H1 (cell line): Measurements from ENCODE around the gene EHD4. TPM values are rescaled to one million over a fixed set of nuclear protein-coding genes. Genes with fewer than 3 reads are reported as not detected.

ENCODE experiments used
- CTCF ChIA-PET: fragments of 300-600 bp; sonication (Branson Sonifier 250); formaldehyde crosslinking; loops from one replicate; lab custom pipeline; 2021; ENCODE audit not compliant: partially characterized antibody; lab: Charles Lee
- POLR2A ChIA-PET: fragments of 300-600 bp; sonication (Branson Sonifier 250); formaldehyde crosslinking; loops from one replicate; lab custom pipeline; 2021; ENCODE audit warnings: inconsistent platforms; ENCODE audit not compliant: partially characterized antibody; lab: Charles Lee
- DNase-seq, 2 experiments: peaks; one replicate each; pipeline versions ENCODE4 v3.0.0 to v3.0.0-alpha.2; 2010 to 2022; ENCODE audit warnings: low spot score in 2 of 2, low read depth in 1 of 2, mixed read lengths in 1 of 2
- FAIRE-seq: peaks from 2 replicates; lab custom pipeline; 2011; peaks lifted over from hg19 to GRCh38; lab: Jason Lieb, UNC
- H2AFZ ChIP-seq: 2 replicates; pipeline ENCODE4 v1.8.1; 2012; ENCODE audit warnings: low read length, inconsistent platforms
- H2AK5ac ChIP-seq: 2 replicates; pipeline ENCODE4 v1.6.1; 2013; ENCODE audit warnings: low read depth, low read length
- H2BK120ac ChIP-seq: replicated peaks from 2 replicates; pipeline ENCODE3; 2013; ENCODE audit warnings: low read depth, low read length, inconsistent platforms
- H2BK12ac ChIP-seq: 2 replicates; pipeline ENCODE4 v1.6.1; 2013; ENCODE audit warnings: low read depth, low read length
- H2BK15ac ChIP-seq: 2 replicates; pipeline ENCODE4 v1.6.1; 2013; ENCODE audit warnings: low read length
- H2BK20ac ChIP-seq: 2 replicates; pipeline ENCODE4 v1.6.1; 2013; ENCODE audit warnings: low read length
- H2BK5ac ChIP-seq: 2 replicates; pipeline ENCODE4 v1.6.1; 2013; ENCODE audit warnings: low read depth, low read length
- H3K14ac ChIP-seq: 2 replicates; pipeline ENCODE4 v1.6.1; 2013; ENCODE audit warnings: inconsistent platforms; ENCODE audit not compliant: insufficient read length
- H3K18ac ChIP-seq: 2 replicates; pipeline ENCODE4 v1.6.1; 2013; ENCODE audit warnings: low read length; ENCODE audit errors: extremely low read depth
- H3K23ac ChIP-seq: 2 replicates; pipeline ENCODE4 v1.6.1; 2013; ENCODE audit warnings: inconsistent platforms; ENCODE audit not compliant: insufficient read length
- H3K23me2 ChIP-seq: 2 replicates; pipeline ENCODE4 v1.6.1; 2013; ENCODE audit warnings: low read depth, low read length
- H3K27ac ChIP-seq: 2 replicates; pipeline ENCODE4 v1.6.1; 2011; ENCODE audit warnings: low read depth, low read length, inconsistent platforms
- H3K27me3 ChIP-seq, 4 experiments: replicated peaks in 1 of 4; 1 replicate in 1 of 4; 2 replicates in 3 of 4; pipeline versions ENCODE4 v1.6.1 to v1.8.1; 2011 to 2013; ENCODE audit warnings: low read length in 3 of 4, mild to moderate bottlenecking in 3 of 4, inconsistent platforms in 2 of 4, mixed read lengths in 2 of 4, moderate library complexity in 1 of 4; ENCODE audit not compliant: control insufficient read depth in 3 of 4, insufficient read depth in 3 of 4; ENCODE audit errors: extremely low read depth in 1 of 4
- H3K36me3 ChIP-seq, 4 experiments: 2 replicates each; pipeline versions ENCODE4 v1.6.1 to v1.8.1; 2011 to 2013; ENCODE audit warnings: mild to moderate bottlenecking in 4 of 4, low read length in 3 of 4, moderate library complexity in 2 of 4, control low read depth in 1 of 4, inconsistent platforms in 1 of 4; ENCODE audit not compliant: insufficient read depth in 4 of 4, control insufficient read depth in 2 of 4
- H3K4ac ChIP-seq: replicated peaks from 2 replicates; pipeline ENCODE3; 2013; ENCODE audit warnings: low read length, low read depth, mixed read lengths, inconsistent platforms; ENCODE audit not compliant: insufficient read length
- H3K4me1 ChIP-seq, 4 experiments: replicated peaks in 1 of 4; 1 replicate in 1 of 4; 2 replicates in 3 of 4; pipeline versions ENCODE4 v1.6.1 to v1.8.1; 2011 to 2013; ENCODE audit warnings: low read length in 3 of 4, inconsistent platforms in 2 of 4, mixed read lengths in 1 of 4; ENCODE audit not compliant: insufficient read depth in 4 of 4, control insufficient read depth in 3 of 4
- H3K4me2 ChIP-seq, 2 experiments: 2 replicates each; pipeline versions ENCODE4 v1.6.1 to v1.8.1; 2011 to 2013; ENCODE audit warnings: low read depth in 2 of 2, low read length in 2 of 2, control low read depth in 1 of 2, inconsistent platforms in 1 of 2, mild to moderate bottlenecking in 1 of 2; ENCODE audit not compliant: insufficient read depth in 1 of 2
- H3K4me3 ChIP-seq, 4 experiments: fragments of 200-600, 300-600 bp in 1 of 4; sonication (generic), shearing (Covaris generic), sonication (Bioruptor Twin) in 1 of 4; 2 replicates each; pipeline versions ENCODE4 v1.5.1 to v1.8.1; 2011 to 2016; ENCODE audit warnings: low read length in 4 of 4, low read depth in 3 of 4, control low read depth in 2 of 4, inconsistent platforms in 2 of 4, mild to moderate bottlenecking in 2 of 4, mixed read lengths in 1 of 4, moderate library complexity in 1 of 4; ENCODE audit not compliant: insufficient read depth in 2 of 4; ENCODE audit errors: extremely low read depth in 1 of 4
- H3K56ac ChIP-seq: replicated peaks from 2 replicates; pipeline ENCODE3; 2013; ENCODE audit warnings: low read depth, mild to moderate bottlenecking, mixed read lengths, low read length, inconsistent platforms; ENCODE audit not compliant: insufficient read length
- H3K79me1 ChIP-seq: 2 replicates; pipeline ENCODE4 v1.6.1; 2013; ENCODE audit warnings: low read depth, low read length, control low read depth
- H3K79me2 ChIP-seq, 2 experiments: 2 replicates each; pipeline versions ENCODE4 v1.6.1 to v1.8.1; 2012 to 2013; ENCODE audit warnings: low read length in 2 of 2, mild to moderate bottlenecking in 2 of 2, inconsistent platforms in 1 of 2; ENCODE audit not compliant: insufficient read depth in 2 of 2, control insufficient read depth in 1 of 2
- H3K9ac ChIP-seq, 4 experiments: replicated peaks in 1 of 4; 1 replicate in 1 of 4; 2 replicates in 3 of 4; pipeline versions ENCODE4 v1.6.1 to v1.8.1; 2011 to 2013; ENCODE audit warnings: low read depth in 3 of 4, low read length in 3 of 4, control low read depth in 2 of 4, mild to moderate bottlenecking in 2 of 4, moderate library complexity in 2 of 4, inconsistent platforms in 1 of 4; ENCODE audit errors: extremely low read depth in 1 of 4
- H3K9me3 ChIP-seq, 2 experiments: 2 replicates each; pipeline versions ENCODE4 v1.6.1 to v1.8.1; 2012 to 2013; ENCODE audit warnings: mild to moderate bottlenecking in 2 of 2, moderate library complexity in 2 of 2, control low read depth in 1 of 2, inconsistent platforms in 1 of 2, low read depth in 1 of 2, low read length in 1 of 2, mixed read lengths in 1 of 2; ENCODE audit not compliant: insufficient read depth in 2 of 2
- H4K20me1 ChIP-seq, 2 experiments: replicated peaks in 1 of 2; 2 replicates each; pipeline versions ENCODE3 to v1.8.1; 2011 to 2013; ENCODE audit warnings: inconsistent platforms in 2 of 2, low read length in 2 of 2, mild to moderate bottlenecking in 1 of 2; ENCODE audit not compliant: insufficient read depth in 2 of 2, control insufficient read depth in 1 of 2
- H4K5ac ChIP-seq: 2 replicates; pipeline ENCODE4 v1.6.1; 2013; ENCODE audit warnings: low read length, low read depth, mixed read lengths, inconsistent platforms; ENCODE audit not compliant: insufficient read length
- H4K8ac ChIP-seq: 2 replicates; pipeline ENCODE4 v1.8.0; 2013; ENCODE audit warnings: mild to moderate bottlenecking, moderate library complexity, low read length, inconsistent platforms; ENCODE audit not compliant: insufficient read depth; ENCODE audit errors: extremely low read depth
- H4K91ac ChIP-seq: replicated peaks from 2 replicates; pipeline ENCODE3; 2013; ENCODE audit warnings: low read length, mixed read lengths, inconsistent platforms; ENCODE audit not compliant: insufficient read length
- BACH1 ChIP-seq: IDR thresholded peaks from 2 replicates; pipeline ENCODE4 v1.6.1; 2012; ENCODE audit warnings: low read length, improper control_type of control experiment
- BCL11A ChIP-seq, 2 experiments: IDR thresholded peaks; one replicate each; pipeline ENCODE4 v1.6.1; 2011; ENCODE audit warnings: low read depth in 2 of 2, low read length in 2 of 2, mild to moderate bottlenecking in 2 of 2
- CBX8 ChIP-seq: fragments of 300-800, 300-1000 bp; sonication (generic); IDR thresholded peaks from 2 replicates; pipeline ENCODE4 v1.7.1; 2016; ENCODE audit warnings: low read depth, low read length, borderline replicate concordance
- GTF2F1 ChIP-seq: IDR thresholded peaks from 2 replicates; pipeline ENCODE4 v1.6.1; 2012; ENCODE audit warnings: low read depth, low read length, improper control_type of control experiment, borderline replicate concordance
- JUN ChIP-seq: IDR thresholded peaks from 2 replicates; pipeline ENCODE4 v1.6.1; 2011; ENCODE audit warnings: low read depth, mild to moderate bottlenecking, improper control_type of control experiment, low read length
- PHF8 ChIP-seq: fragments of 200-600 bp; sonication (generic); conservative IDR thresholded peaks from 2 replicates; pipeline ENCODE4 v1.7.1; 2012; ENCODE audit warnings: low read depth, mild to moderate bottlenecking, inconsistent platforms, low read length, moderate library complexity
- POLR2A ChIP-seq, 2 experiments: IDR thresholded peaks; 1 replicate in 1 of 2; 2 replicates in 1 of 2; pipeline ENCODE4 v1.6.1; 2011; ENCODE audit warnings: low read depth in 2 of 2, low read length in 2 of 2, mild to moderate bottlenecking in 2 of 2; ENCODE audit errors: control extremely low read depth in 1 of 2
- POLR2AphosphoS5 ChIP-seq: IDR thresholded peaks from 2 replicates; pipeline ENCODE4 v1.6.1; 2011; ENCODE audit warnings: low read depth, low read length
- RNF2 ChIP-seq: fragments of 200-900, 300-1000 bp; sonication (generic); IDR thresholded peaks from 2 replicates; pipeline ENCODE4 v1.7.1; 2016; ENCODE audit warnings: borderline replicate concordance, low read depth, mild to moderate bottlenecking, antibody characterized with exemption, low read length; ENCODE audit not compliant: poor library complexity, severe bottlenecking; ENCODE audit errors: missing control alignments
- SUZ12 ChIP-seq: fragments of 200-600 bp; sonication (generic); IDR thresholded peaks from 2 replicates; pipeline ENCODE4 v1.6.1; 2012; ENCODE audit warnings: mild to moderate bottlenecking, inconsistent platforms, low read length, moderate library complexity, mixed read lengths
- WGBS, 2 experiments: shearing (Covaris generic) in 1 of 2; methylation state at CpG; one replicate each; pipeline versions ENCODE4 v1.1.6 to v1.1.7; 2013 to 2015; ENCODE audit warnings: low lambda C conversion rate in 2 of 2, mixed read lengths in 2 of 2, inconsistent platforms in 1 of 2, low coverage in 1 of 2, missing lambda C conversion rate in 1 of 2; ENCODE audit not compliant: insufficient replicate concordance in 2 of 2, insufficient coverage in 1 of 2, insufficient read length in 1 of 2; ENCODE audit errors: extremely low coverage in 1 of 2, missing lambda C conversion rate in 1 of 2; 5-methylcytosine and 5-hydroxymethylcytosine counted together
- polyA plus RNA-seq, 7 experiments: library from polyadenylated mRNA; depleted of rRNA in 3 of 7; stranded (reverse) in 5 of 7; unstranded in 2 of 7; fragments of >200 nt in 5 of 7; fragments of 200-250 nt in 2 of 7; gene quantifications; 1 replicate in 5 of 7; 2 replicates in 1 of 7; 4 replicates in 1 of 7; pipeline versions ENCODE4 v1.2.1 to v1.2.3, GENCODE V29; 2011 to 2013; ENCODE audit warnings: missing spikeins in 2 of 7, mixed read lengths in 2 of 7
- total RNA-seq: library from RNA; stranded (reverse); fragmentation: NEBNext Ultra II Directional; extraction: Animal tissue kit (Norgen Biotek cat#: 25700); gene quantifications from 2 replicates; pipeline ENCODE4 v1.2.1, GENCODE V29; 2021
- TF ChIP-seq, protein P1 (sequence below): IDR thresholded peaks from 2 replicates; pipeline ENCODE4 v1.6.1; 2012; ENCODE audit warnings: inconsistent platforms

Gene EHD4
- total and polyA plus RNA-seq, 2 of the 8 experiments (the other 6 are each of a cell fraction or from before 2014, with no cell fraction given), result 17.5 to 24.5 TPM

DNA sequence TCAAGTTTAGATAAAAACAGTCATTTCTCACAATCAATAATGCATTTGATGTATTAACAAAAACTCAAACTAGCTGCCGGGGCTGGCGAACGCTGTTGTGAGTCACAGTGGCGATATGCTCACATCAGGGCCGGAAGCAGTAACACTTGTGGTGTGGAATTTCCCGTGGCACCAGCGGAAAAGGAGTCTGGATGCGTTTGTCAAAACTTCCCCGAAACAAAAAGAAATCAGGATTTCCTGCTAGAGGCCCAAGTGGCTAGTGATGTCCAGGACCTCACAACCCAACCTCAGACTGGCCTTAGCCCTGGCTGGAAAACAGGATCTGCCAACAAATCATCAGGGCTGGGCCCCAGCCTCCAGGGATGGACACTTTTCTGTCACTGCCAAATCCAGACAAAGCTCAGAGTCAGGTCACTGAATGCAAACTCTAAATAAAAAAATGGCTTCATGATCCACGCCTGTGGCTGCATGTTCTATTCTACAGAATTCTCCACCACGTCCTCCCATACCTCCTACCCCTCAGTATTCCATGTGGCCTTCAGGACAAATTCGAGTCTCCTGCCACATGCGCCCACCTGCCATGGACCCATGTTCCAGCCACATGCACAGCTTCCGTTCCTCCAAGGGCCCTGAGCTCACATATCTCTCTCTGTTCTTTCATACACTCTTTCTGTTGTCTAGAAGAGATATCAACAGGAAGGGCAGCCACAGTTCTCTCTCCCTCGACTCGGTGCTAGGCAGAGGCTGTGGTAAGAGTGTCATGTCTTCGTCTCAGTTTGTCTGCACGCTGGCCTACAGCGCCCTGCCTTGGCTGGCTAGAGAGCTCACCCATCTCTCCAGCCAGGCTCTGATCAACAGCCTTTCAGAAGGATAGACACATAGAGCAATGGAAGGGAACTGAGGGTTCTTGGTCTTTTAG is 35.4 kb downstream of the EHD4 start:
- no peaks in the 10 kb centered on the region for H3K79me2 ChIP-seq
- H4K91ac ChIP-seq, result no peak overlapping the region
- POLR2A ChIA-PET, result interaction anchor here (0.5 kb wide), 1 partner anchor 256 kb away, joined by 3 read pairs; no protein-coding TSS in a partner anchor
- H2BK20ac ChIP-seq, result no peak overlapping the region
- peaks cover 0 to 9% of the 10 kb centered on the region in 2 experiments for H4K20me1 ChIP-seq
- FAIRE-seq (no peak), DNase-seq (no peak)
- H2BK15ac ChIP-seq, result no peak overlapping the region
- no peak overlapping the region for H3K18ac ChIP-seq
- H2BK120ac ChIP-seq, result no peak overlapping the region
- no peaks in the 10 kb centered on the region for H3K9me3 ChIP-seq
- H3K56ac ChIP-seq, result no peak overlapping the region
- peaks cover 6 to 12% (median 8%) of the 10 kb centered on the region in 4 experiments for H3K4me1 ChIP-seq
- WGBS, 2 experiments, result 85% methylated on average over 19 of the region's 19 CpGs; no CpG with 5 or more reads in 1 of the 2 experiments
- H3K23me2 ChIP-seq, result no peaks in the 10 kb centered on the region
- no peak overlapping the region for H3K9ac ChIP-seq
- peaks cover 6% of the 10 kb centered on the region for H3K79me1 ChIP-seq
- H3K23ac ChIP-seq, result no peak overlapping the region
- no peak overlapping the region for H4K8ac ChIP-seq
- H3K4me2 ChIP-seq, result no peak overlapping the region
- H2AK5ac ChIP-seq, result no peak overlapping the region
- H2AFZ ChIP-seq, result no peak overlapping the region
- H3K27ac ChIP-seq, result no peak overlapping the region
- H2BK5ac ChIP-seq, result no peak overlapping the region
- H3K27me3 ChIP-seq, result no peaks in the 10 kb centered on the region
- CTCF ChIA-PET, result interaction anchor here (0.5 to 1.3 kb wide), 5 partner anchors 15 to 269 kb away, joined by 3 to 5 read pairs (median 3); no protein-coding TSS in a partner anchor
- H2BK12ac ChIP-seq, result no peak overlapping the region
- H3K36me3 ChIP-seq, result peaks cover 2 to 10% (median 6%) of the 10 kb centered on the region in 4 experiments; a peak in 6 of 8 replicates
- H3K4ac ChIP-seq, result no peak overlapping the region
- H4K5ac ChIP-seq, result no peak overlapping the region
- H3K4me3 ChIP-seq, result no peak overlapping the region
- H3K14ac ChIP-seq, result no peak overlapping the region
- TF ChIP-seq SUZ12, result no peak
- TF ChIP-seq RNF2, result no peak
- TF ChIP-seq, protein P1, sequence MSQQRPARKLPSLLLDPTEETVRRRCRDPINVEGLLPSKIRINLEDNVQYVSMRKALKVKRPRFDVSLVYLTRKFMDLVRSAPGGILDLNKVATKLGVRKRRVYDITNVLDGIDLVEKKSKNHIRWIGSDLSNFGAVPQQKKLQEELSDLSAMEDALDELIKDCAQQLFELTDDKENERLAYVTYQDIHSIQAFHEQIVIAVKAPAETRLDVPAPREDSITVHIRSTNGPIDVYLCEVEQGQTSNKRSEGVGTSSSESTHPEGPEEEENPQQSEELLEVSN, result no peak
- TF ChIP-seq POLR2AphosphoS5, result no peak
- no peak for TF ChIP-seq POLR2A (IDR thresholded peaks at IDR 0.05; ENCODE audit: control extremely low read depth in 1 of 2, low read depth in 2 of 2, low read length in 2 of 2)
- no peak for TF ChIP-seq GTF2F1
- no peak for TF ChIP-seq JUN
- TF ChIP-seq PHF8, result no peak
- no peak for TF ChIP-seq CBX8
- TF ChIP-seq BACH1, result no peak
- no peak for TF ChIP-seq BCL11A (IDR thresholded peaks at IDR 0.05; ENCODE audit: low read depth in 2 of 2, low read length in 2 of 2)
